GM18526 (cell line): ENCODE results near the gene RNF130.

Experiments used
- POLR2A ChIP-seq: IDR thresholded peaks from 3 replicates; pipeline ENCODE4 v1.6.1; 2011; ENCODE audit not compliant: insufficient read length; ENCODE audit errors: extremely low read depth

Gene RNF130

DNA sequence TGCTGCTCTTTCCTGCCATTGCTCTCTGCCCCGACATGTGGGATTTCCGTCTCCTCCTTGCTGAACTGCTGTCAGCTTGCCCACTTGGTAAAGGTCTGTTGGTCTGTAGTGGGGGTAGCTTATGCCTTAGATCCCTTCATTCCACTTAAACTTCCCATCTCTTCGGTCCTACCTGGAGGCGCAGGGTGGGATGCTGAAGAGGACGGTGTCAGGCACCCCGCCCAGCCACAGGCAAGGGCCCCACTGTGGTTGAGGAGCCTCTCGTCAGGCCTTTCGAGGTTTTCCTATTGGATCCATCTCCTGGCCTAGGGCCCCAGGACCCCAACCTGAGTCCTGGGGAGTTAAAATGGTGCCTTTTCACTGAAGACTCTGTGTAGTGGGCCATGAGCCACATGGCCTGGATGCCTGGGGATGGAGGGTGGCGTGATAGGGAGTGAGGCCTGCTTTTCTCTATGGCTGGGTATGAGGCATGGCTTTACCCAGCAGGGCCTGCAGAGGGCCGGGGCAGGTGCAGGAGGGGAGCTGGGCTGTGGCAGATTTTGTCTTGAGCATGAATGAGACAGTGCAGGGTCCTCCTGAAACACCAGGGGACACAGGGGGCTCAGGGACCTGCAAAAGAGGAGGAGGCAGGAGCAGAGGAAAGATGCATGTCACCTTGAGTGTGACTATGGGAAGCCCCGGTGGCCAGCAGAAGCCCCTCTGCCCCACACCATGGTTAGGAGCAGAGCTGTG, 25.8 kb upstream of the RNF130 start:
- no peak for TF ChIP-seq POLR2A

GRCh38 chr5:180096616-180097015, 25.1 kb upstream of the RNF130 start:
- no peak for TF ChIP-seq POLR2A

GRCh38 chr5:180095545-180095944, 24.0 kb upstream of the RNF130 start:
- TF ChIP-seq POLR2A: no peak

DNA sequence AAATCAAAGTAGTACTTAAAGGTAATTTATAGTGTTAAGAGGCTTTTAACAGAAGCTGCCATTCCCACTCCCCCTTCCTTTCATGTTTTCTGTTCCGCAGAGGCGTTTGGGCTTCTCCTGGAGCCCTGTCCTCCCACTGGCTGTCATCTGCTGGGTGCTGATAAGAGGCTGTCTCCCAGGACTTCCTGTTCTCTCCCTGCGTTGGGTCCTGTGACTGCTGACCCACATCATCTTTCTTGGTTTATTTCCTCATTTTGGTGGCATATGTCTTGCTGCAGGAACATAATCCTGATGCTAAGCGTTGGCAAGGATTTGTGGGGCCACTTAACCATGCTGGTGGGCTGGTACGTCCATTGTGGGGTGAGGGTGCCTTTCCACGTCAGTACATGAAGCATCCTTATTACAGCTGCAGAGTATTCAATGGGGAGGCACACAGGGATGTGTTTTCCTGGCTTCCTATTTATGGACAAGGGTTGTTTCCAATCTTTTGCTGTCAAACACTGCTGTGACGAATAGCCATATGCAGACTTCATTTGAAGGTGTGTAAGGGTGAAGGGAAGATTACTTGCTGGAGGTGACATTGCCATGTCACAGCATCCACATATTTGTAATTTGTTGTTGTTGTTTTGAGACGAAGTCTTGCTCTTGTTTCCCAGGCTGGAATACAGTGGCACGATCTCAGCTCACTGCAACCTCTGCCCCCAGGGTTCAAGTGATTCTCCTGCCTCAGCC, 22.3 kb upstream of the RNF130 start:
- TF ChIP-seq POLR2A: no peak

- TF ChIP-seq POLR2A: no peak
Measured at GRCh38 chr5:180093241-180093640, 21.7 kb upstream of the RNF130 start.

DNA sequence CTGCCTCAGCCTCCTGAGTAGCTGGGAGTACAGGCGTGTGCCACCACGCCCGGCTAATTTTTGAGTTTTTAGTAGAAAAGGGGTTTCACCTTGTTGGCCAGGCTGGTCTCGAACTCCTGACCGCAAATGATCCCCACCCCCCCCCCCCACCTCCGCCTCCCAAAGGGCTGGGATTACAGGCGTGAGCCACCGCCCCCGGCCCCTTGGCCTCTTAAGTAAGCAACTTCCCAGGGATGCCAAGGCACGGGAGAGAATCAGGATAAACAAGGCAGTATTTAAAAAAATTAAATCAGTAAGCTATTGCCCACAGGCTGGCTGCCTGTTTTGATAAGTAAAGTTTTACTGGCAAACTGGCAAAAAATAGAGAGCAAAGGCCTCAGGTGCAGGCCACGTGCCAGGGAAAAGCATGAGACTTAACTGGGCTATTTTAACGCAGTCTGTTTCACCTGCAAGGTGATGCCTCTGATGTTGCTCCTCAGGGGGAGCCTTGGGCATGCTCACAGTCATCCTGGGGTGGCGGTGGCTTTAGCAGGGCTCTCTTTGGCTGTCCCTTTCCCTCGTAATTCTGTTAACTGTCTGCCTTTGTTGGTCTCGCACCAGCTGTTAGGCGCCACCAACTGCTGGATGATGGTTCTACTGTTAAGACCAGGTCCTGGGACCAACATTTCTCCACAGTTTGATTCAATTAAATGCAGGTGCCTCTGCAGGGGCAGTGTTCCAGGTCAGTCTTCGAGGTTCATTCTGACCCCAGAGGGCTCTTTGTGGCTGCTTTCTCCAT, 19.4 kb upstream of the RNF130 start:
- no peak for TF ChIP-seq POLR2A

GRCh38 chr5:180090098-180090768, 18.7 kb upstream of the RNF130 start:
- no peak for TF ChIP-seq POLR2A

DNA sequence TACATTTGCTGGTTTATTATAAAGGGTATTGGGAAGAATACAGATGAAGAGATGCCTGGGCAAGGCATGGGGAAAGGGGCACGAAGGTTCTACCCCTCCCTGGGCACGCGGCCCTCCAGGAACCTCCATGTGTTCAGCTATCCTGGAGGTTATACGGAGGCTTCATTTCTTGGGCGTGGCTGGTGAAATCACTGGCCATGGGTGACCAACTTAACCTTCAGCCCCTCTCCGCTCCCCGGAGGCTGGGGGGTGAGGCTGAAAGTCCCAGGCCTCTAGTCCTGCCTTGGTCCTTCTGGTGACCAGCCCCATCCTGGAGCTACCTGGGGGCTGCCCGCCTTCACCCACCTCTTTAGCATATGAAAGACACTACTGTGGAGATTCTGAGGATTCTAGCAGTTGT, 17.0 kb upstream of the RNF130 start:
- TF ChIP-seq POLR2A: no peak

DNA sequence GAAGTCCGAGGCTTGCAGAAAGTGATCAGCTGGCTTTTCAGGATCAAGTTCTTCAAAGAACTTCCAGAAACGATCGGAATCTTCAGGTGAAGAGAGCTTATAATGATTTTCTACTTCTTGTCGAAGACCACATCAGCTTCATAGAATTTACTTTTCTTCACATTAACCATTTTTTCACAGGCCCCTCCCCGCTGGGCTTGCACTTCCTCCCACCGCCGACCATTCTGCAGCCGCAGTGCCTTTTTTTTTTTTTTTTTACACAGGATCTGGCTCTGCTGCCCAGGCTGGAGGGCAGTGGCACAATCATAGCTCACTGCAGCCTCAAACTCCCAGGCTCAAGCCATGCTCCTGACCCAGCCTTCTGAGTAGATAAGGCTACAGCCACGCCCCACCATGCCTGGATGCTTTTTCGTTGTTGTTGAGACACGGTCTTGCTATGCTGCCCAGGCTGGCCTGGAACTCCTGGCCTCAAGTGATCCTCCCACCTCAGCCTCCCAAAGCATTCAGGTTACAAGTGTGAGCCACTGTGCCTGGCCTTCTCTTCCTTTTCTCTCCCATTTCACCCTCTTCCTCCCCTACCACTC, 15.3 kb upstream of the RNF130 start:
- TF ChIP-seq POLR2A: no peak

GRCh38 chr5:180085837-180086236, 14.3 kb upstream of the RNF130 start:
- TF ChIP-seq POLR2A: no peak

DNA sequence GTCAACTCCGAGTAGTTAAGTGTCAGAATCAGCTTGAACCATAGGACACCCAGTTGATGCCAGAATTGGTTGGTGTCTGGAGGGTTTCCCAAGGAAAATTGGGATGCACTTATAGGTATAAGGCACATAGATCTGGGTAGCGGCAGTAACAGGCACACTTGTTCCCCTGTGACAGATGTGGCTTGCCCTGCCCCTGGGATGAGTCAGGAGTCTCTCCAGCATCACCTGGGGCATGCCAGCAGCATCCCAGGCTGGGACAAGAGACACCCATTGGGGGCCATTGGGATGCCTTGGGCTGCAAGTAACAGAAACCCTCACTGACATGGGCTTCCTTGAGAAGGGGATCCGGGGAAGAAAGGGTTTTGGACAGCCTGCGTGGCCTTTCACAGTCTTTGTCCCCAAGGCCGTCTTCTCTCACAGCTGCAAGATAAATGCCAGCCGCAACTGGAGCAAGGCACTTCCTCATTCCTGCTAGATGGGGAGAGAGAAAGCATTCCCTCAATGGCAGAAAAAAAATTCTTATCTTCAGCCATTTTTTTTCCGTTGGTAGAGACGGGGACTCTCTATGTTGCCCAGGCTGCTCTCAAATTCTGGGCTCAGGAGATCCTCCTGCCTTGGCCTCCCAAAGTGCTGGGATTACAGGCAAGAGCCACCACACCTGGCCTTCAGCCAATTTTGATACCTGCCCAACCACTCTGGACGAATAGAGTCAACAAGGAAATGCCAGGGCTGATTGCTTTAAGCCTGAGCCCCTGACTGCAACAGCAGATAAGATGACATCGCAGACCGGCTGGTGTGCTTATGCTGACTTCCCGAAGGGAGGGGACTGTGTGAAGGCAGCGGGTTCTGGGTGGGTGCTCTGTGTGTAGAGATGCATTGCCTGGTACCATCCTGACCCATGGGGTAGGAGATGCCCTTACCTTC, 13.3 kb upstream of the RNF130 start:
- TF ChIP-seq POLR2A: no peak

GRCh38 chr5:180083529-180084060, 12.0 kb upstream of the RNF130 start:
- no peak for TF ChIP-seq POLR2A

DNA sequence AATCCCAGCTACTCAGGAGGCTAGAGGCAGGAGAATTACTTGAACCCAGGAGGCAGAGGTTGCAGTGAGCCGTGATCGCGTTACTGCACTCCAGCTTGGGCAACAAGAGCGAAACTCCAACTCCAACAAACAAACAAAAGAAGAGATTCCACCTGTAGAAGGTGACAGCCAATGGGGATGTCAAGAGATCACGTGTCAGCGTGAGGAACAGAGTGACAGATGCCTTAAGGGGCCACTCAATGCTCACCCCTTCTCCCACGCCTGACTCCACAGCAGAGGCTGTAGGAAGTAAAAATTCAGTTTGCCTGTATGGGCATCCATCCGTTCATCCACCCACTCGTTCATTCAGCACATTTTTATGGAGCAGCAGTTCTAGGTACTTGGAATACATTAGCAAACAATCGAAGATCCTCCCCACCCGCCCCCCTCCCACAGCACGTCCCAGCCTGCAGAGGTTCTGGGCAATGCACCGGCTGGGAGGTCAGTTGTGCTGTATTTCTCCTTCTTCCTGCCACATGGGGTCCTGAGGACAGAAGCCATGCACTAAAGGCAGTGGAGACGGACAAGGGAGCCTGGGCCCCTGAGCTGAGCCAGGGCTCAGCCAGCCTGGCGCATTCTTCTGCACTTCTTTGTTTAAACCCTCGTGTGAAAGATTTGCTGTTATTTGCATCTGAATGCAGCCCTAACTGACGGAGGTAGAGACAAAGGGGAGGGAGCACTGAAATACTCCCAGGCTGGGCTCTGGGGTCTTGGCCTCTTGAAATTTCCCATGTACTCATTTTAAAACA, 11.3 kb upstream of the RNF130 start:
- no peak for TF ChIP-seq POLR2A

DNA sequence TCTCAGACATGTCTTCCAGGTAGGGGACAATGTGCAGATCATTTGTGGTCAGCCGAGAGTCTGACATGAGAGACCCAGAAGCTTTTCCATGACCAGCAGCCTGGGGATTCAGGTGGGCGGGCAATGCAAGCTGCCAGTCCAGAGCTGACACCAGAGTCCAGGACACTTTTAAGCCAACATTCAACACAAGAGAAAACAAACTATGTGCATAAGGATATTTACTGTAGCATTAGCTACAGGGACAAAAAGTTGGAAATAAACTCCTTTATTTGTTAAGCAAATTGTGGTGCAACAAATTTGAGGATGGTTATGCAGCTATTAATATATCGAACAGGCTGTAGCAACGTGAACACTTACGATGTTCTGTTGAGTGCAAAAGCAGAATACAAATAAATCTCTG, 9.9 kb upstream of the RNF130 start:
- no peak for TF ChIP-seq POLR2A
